Cardiac muscle cell (in vitro differentiated cells and primary cell): ENCODE measurements around the gene ADAMTS2. TPM values are rescaled to one million over a fixed set of nuclear protein-coding genes. Genes with fewer than 3 reads are reported as not detected.

Source experiments
- DNase-seq, 2 donors: peaks; one replicate each; pipeline versions ENCODE4 v3.0.0 to v3.0.0-alpha.2; 2010 to 2017; ENCODE audit warnings: low read depth in 1 of 2, low spot score in 1 of 2
- H3K27ac ChIP-seq: fragments of 200-600 bp; sonication (generic); 2 replicates; pipeline ENCODE4 v1.5.1; 2016
- H3K27me3 ChIP-seq: fragments of 200-600 bp; sonication (generic); 2 replicates; pipeline ENCODE4 v1.6.0; 2016; ENCODE audit warnings: control low read depth
- H3K36me3 ChIP-seq: fragments of 200-600 bp; sonication (generic); 2 replicates; pipeline ENCODE4 v1.5.1; 2016; ENCODE audit warnings: control low read depth
- H3K4me1 ChIP-seq: fragments of 200-600 bp; sonication (generic); 2 replicates; pipeline ENCODE4 v1.8.1; 2017; ENCODE audit warnings: low read depth, mild to moderate bottlenecking, mixed run types
- H3K4me3 ChIP-seq: fragments of 200-600 bp; sonication (generic); 2 replicates; pipeline ENCODE4 v1.5.1; 2016; ENCODE audit warnings: mild to moderate bottlenecking
- H3K9me3 ChIP-seq: fragments of 200-600 bp; sonication (generic); 2 replicates; pipeline ENCODE4 v1.5.1; 2017; ENCODE audit warnings: low read depth, mild to moderate bottlenecking, control low read depth
- polyA plus RNA-seq: library from polyadenylated mRNA; unstranded; fragments of >200 nt; fragmentation: Nextera tagmentation; extraction: Ambion mirVana; gene quantifications from 2 replicates; pipeline ENCODE4 v1.2.1, GENCODE V29; 2016
- total RNA-seq: library from RNA; depleted of rRNA; stranded (reverse); fragments of >200 nt; gene quantifications from 2 replicates; pipeline ENCODE4 v1.2.3, GENCODE V29; 2016
- TF ChIP-seq, protein P1 (sequence below): IDR thresholded peaks from 2 replicates; pipeline ENCODE4 v1.5.1; 2012; ENCODE audit warnings: low read depth, mild to moderate bottlenecking, low read length

ADAMTS2 gene
- total and polyA plus RNA-seq, 2 experiments from 2014 or later: 3.1 to 8.8 TPM

DNA sequence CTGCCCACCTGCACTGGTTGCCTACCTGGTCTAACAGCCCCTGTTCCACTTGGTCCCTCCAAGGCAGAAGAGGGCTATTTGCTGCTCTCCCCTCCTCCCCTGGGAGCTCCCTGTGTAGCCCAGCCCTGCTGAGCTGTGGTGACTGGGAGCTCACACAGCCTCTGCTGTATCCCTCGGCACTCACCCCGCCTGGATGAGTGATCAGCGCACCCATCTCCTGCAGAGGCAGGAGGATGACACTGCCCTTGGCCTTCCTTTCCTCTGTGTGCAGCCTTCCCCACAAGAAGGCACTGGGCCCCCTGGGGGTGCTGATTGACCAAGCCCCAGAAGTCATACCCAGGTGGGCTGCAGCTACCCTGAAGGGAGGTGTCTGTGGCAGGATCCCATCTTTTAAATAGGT is 134.2 kb downstream of the ADAMTS2 start:
- Histone ChIP-seq H3K9me3 (no peaks in the 10 kb centered on the region), H3K27me3 (no peaks in the 10 kb centered on the region), H3K4me1 (no peaks in the 10 kb centered on the region), H3K27ac (no peak overlapping the region), H3K4me3 (no peak overlapping the region), H3K36me3 (no peaks in the 10 kb centered on the region)
- TF ChIP-seq, protein P1, sequence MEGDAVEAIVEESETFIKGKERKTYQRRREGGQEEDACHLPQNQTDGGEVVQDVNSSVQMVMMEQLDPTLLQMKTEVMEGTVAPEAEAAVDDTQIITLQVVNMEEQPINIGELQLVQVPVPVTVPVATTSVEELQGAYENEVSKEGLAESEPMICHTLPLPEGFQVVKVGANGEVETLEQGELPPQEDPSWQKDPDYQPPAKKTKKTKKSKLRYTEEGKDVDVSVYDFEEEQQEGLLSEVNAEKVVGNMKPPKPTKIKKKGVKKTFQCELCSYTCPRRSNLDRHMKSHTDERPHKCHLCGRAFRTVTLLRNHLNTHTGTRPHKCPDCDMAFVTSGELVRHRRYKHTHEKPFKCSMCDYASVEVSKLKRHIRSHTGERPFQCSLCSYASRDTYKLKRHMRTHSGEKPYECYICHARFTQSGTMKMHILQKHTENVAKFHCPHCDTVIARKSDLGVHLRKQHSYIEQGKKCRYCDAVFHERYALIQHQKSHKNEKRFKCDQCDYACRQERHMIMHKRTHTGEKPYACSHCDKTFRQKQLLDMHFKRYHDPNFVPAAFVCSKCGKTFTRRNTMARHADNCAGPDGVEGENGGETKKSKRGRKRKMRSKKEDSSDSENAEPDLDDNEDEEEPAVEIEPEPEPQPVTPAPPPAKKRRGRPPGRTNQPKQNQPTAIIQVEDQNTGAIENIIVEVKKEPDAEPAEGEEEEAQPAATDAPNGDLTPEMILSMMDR: no peak
- no peak for DNase-seq

DNA sequence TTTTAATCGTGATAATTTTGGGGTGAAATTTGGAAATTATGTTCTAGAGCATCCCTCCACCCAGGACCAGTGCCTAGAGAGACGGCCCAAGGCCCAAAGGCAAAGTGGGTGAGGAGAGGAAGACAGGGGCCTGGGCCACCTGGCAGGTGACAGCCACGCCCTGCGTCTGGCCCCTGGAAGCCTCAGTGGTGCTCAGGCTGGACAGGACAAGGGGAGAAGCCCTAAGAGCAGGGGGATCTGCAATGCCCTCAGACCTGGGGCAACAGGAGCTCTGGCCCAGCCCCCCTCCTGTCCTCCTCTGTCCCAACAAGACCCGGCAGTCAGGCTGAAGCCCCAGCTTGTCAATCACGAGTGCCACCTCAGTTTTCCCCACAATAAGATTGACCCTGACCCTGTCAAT is 134.8 kb downstream of the ADAMTS2 start:
- Histone ChIP-seq H3K4me1 (no peaks in the 10 kb centered on the region), H3K27ac (no peak overlapping the region), H3K27me3 (no peaks in the 10 kb centered on the region), H3K9me3 (no peaks in the 10 kb centered on the region), H3K4me3 (no peak overlapping the region), H3K36me3 (no peaks in the 10 kb centered on the region)
- no peak for DNase-seq
- TF ChIP-seq, protein P1: no peak

DNA sequence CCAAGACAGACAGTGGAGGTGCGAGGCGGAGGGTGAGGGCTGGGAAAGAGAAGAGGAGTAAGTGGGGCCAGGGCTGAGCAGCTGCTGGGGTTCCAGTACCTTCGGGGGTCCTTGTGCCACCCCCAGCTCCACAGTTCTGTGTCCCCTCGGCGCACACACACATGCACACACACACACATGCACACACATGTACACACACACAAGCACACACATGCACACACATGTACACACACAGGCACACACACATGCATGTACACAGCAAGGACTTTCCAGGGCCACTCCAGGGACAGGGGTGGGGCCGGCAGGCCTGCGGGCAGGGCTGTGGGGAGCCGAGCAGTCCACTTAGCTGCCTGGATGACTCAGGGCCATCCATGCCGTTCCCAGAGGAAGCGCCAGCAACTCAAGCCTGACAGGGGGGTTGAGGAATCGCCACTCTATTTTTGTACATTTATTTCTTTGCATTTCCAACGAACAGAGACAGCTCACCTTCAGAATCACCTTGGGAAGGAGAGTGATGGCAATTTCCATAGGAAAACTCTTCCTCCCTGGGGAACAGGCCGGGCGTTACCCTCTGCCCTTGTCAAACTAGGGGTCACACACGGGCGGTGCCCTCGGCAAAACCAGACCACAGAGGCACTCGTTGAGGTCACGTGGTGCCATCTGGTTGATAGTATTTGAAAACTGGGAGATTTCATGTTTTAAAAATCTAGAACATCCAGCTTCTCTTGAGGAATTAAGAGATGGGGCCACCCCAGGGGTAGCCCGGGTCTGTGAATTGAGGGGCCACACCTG is 135.7 kb downstream of the ADAMTS2 start:
- peak in 1 of 2 donors; percentile 60 for DNase-seq
- no peak overlapping the region for H3K4me3 ChIP-seq

DNA sequence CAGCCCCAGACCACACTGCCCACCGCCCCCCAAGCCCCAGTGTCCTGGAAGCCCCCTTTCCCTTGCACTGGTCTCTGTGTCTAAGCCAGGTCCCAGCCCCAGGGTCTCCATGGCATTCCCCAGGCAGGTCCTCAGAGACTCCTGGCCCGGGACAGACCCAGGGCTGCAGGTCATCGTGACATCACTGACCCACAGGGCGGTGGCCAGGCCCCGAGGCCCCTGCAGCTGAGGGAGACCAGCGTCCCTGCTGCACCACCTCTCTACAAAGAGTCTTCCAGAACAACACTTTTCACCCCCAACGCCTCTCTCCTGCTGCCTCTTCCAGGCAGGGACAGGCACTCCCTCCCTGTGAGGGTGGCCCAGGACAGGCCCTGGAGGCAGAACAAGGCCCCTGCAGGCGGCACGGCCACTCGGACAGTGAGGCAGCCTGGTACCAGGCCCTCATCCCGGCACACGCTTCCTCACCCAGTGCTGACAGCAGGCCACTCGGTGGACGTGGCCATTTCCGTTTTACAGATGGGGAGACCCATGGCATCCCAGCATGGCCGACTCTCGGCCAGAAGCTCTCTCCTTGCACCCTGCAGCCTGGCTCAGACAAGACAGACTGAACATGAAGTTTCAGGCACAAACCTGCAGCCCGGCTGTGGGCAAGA is 136.4 kb downstream of the ADAMTS2 start:
- Histone ChIP-seq H3K27ac (no peak overlapping the region), H3K4me1 (no peaks in the 10 kb centered on the region), H3K36me3 (no peaks in the 10 kb centered on the region), H3K27me3 (no peaks in the 10 kb centered on the region), H3K9me3 (no peaks in the 10 kb centered on the region), H3K4me3 (no peak overlapping the region)
- TF ChIP-seq, protein P1: no peak
- DNase-seq: no peak

More for the DNA sequence above, 135.7 kb downstream of the ADAMTS2 start:
- TF ChIP-seq, protein P1: no peak
- no peaks in the 10 kb centered on the region for H3K36me3 ChIP-seq
- no peaks in the 10 kb centered on the region for H3K9me3 ChIP-seq
- H3K27ac ChIP-seq: no peak overlapping the region
- no peaks in the 10 kb centered on the region for H3K27me3 ChIP-seq
- no peaks in the 10 kb centered on the region for H3K4me1 ChIP-seq

DNA sequence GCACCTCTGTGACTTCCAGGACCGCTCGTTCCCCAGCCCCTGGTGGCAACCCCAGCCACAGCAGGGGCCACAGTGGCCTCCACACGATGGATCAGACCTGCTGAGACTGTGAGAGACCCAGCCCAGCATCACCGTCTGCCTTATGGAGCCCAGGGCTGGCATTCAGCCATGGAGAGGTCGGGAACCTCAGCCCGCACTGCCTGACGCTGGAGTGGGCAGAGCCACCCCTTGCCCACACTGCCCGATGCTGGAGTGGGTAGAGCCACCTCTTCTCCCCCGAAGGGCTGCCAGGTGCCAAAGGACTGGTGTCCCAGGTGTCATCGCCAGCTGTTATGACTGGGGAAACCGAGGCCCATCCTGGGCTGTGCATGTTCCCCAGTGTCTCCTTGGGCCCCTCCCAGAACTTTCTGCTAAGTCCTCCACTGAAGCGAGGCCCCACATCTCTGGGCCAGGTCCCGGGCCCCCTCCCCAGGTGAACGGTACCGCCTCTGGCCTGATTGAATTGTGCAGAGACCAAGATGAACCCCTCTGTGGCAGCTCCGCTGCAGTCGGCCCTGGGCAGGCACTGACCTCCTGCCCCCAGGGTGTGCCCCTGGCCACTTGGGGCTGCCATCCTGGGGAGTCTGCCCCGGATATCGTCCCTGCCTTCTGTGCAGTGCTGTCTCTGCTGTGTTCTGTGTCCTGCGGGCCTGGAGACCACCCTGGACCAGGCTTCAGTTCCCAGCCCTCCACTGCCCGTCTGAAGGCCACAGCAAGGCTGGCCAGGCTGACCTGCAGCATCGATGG is 137.1 kb downstream of the ADAMTS2 start:
- Histone ChIP-seq H3K4me1 (no peaks in the 10 kb centered on the region), H3K36me3 (no peaks in the 10 kb centered on the region), H3K4me3 (no peak overlapping the region), H3K27ac (no peak overlapping the region), H3K9me3 (no peaks in the 10 kb centered on the region), H3K27me3 (no peaks in the 10 kb centered on the region)
- TF ChIP-seq, protein P1: no peak
- DNase-seq: no peak
